Renal pelvis (tissue), 12 donors: Measurements from ENCODE around the gene CERT1. TPM values are rescaled to one million over a fixed set of nuclear protein-coding genes. Genes with fewer than 3 reads are reported as not detected.
"Not testable (repeated sequence)": the region's sequence is repeated elsewhere in the genome, so short reads cannot be mapped to it uniquely, and the experiment has no call there.

Source experiments
- DNase-seq: peaks from one replicate; pipeline ENCODE4 v3.0.0-alpha.2; 2013
- long read RNA-seq, 16 experiments: transcript quantifications; one replicate each; lab custom pipeline, GENCODE V29; 2026
- polyA plus RNA-seq, 3 donors: library from polyadenylated mRNA; unstranded; fragments of 120-200 nt; gene quantifications; one replicate each; pipeline ENCODE4 v1.2.1, GENCODE V29; 2013; ENCODE audit not compliant: insufficient read length in 3 of 3

The CERT1 gene
- 10 to 100 TPM; 52.0 to 57.2 (median 57.1) TPM for polyA plus RNA-seq
- long read RNA-seq, donor 1, partial matches to known transcripts, result 166 of 175 reads
- long read RNA-seq, donor 1, other reads (novel, unspliced or antisense), result 5 of 175 reads
- long read RNA-seq, donor 2, full-length matches to known transcripts, result 7 of 7 reads
- long read RNA-seq, donor 2, partial matches to known transcripts, result 0 of 7 reads
- long read RNA-seq, donor 2, other reads (novel, unspliced or antisense), result 0 of 7 reads
- long read RNA-seq, donor 3, partial matches to known transcripts, result 117 of 121 reads
- long read RNA-seq, donor 3, other reads (novel, unspliced or antisense), result 0 of 121 reads
- long read RNA-seq, donor 4, partial matches to known transcripts, result 15 of 22 reads
- long read RNA-seq, donor 4, other reads (novel, unspliced or antisense), result 0 of 22 reads
- long read RNA-seq, donor 5, partial matches to known transcripts, result 0 of 5 reads
- long read RNA-seq, donor 5, other reads (novel, unspliced or antisense), result 0 of 5 reads
- long read RNA-seq, donor 6, transcript COL4A3BP-222 (17 exons, 3,154 nt), result major isoform, 5 of 8 reads
- long read RNA-seq, donor 6, partial matches to known transcripts, result 0 of 8 reads
- long read RNA-seq, donor 6, other reads (novel, unspliced or antisense), result 0 of 8 reads
- long read RNA-seq, donor 7, transcript COL4A3BP-222 (17 exons, 3,154 nt), result major isoform, 9 of 15 reads
- long read RNA-seq, donor 7, partial matches to known transcripts, result 5 of 15 reads
- long read RNA-seq, donor 7, other reads (novel, unspliced or antisense), result 0 of 15 reads
- long read RNA-seq, donor 8, partial matches to known transcripts, result 0 of 4 reads
- long read RNA-seq, donor 8, other reads (novel, unspliced or antisense), result 0 of 4 reads
- long read RNA-seq, donor 9, partial matches to known transcripts, result 0 of 6 reads
- long read RNA-seq, donor 9, other reads (novel, unspliced or antisense), result 0 of 6 reads
- long read RNA-seq, donor 10, transcript COL4A3BP-222 (17 exons, 3,154 nt), result major isoform, 7 of 12 reads
- long read RNA-seq, donor 10, partial matches to known transcripts, result 0 of 12 reads
- long read RNA-seq, donor 10, other reads (novel, unspliced or antisense), result 0 of 12 reads
- long read RNA-seq, donor 11, partial matches to known transcripts, result 0 of 3 reads
- long read RNA-seq, donor 11, other reads (novel, unspliced or antisense), result 0 of 3 reads
- long read RNA-seq, donor 12, full-length matches to known transcripts, result 12 of 78 reads
- long read RNA-seq, donor 12, partial matches to known transcripts, result 66 of 78 reads
- long read RNA-seq, donor 12, other reads (novel, unspliced or antisense), result 0 of 78 reads
- long read RNA-seq, donor 13, partial matches to known transcripts, result 0 of 4 reads
- long read RNA-seq, donor 13, other reads (novel, unspliced or antisense), result 0 of 4 reads
- long read RNA-seq, donor 14, transcript COL4A3BP-222 (17 exons, 3,154 nt), result major isoform, 8 of 58 reads
- long read RNA-seq, donor 14, partial matches to known transcripts, result 46 of 58 reads
- long read RNA-seq, donor 14, other reads (novel, unspliced or antisense), result 0 of 58 reads
- long read RNA-seq, donor 15, transcript COL4A3BP-222 (17 exons, 3,154 nt), result major isoform, 7 of 51 reads
- long read RNA-seq, donor 15, partial matches to known transcripts, result 40 of 51 reads
- long read RNA-seq, donor 15, other reads (novel, unspliced or antisense), result 0 of 51 reads
- long read RNA-seq, donor 16, partial matches to known transcripts, result 0 of 7 reads
- long read RNA-seq, donor 16, other reads (novel, unspliced or antisense), result 0 of 7 reads

GRCh38 chr5:75511435-75512382 is at the start of gene CERT1, which contains the start of gene POLK:
Gene CERT1, minus strand, starts transcription at chr5:75511629. Its CDS starts 422 bp downstream, at chr5:75511207.
Gene POLK, plus strand, starts transcription at chr5:75511891.
- peak; percentile 99 for DNase-seq

- not testable (repeated sequence) for DNase-seq
Measured at GRCh38 chr5:75560655-75561054, 49.2 kb upstream of the CERT1 start.

GRCh38 chr5:75558981-75559632 is 47.7 kb upstream of the CERT1 start:
- no peak for DNase-seq

GRCh38 chr5:75558221-75558620 is 46.8 kb upstream of the CERT1 start:
- DNase-seq, result no peak

GRCh38 chr5:75553358-75553757 is 41.9 kb upstream of the CERT1 start:
- no peak for DNase-seq

GRCh38 chr5:75552764-75553163 is 41.3 kb upstream of the CERT1 start:
- DNase-seq, result no peak

- DNase-seq, result no peak
Measured at GRCh38 chr5:75551471-75551870, 40.0 kb upstream of the CERT1 start.

- no peak for DNase-seq
Measured at GRCh38 chr5:75550597-75550996, 39.2 kb upstream of the CERT1 start.

- DNase-seq, result no peak
Measured at GRCh38 chr5:75547812-75548211, 36.4 kb upstream of the CERT1 start.

GRCh38 chr5:75546830-75547229 is 35.4 kb upstream of the CERT1 start:
- DNase-seq, result no peak

- no peak for DNase-seq
Measured at GRCh38 chr5:75545131-75545530, 33.7 kb upstream of the CERT1 start.

GRCh38 chr5:75538211-75538610 is 26.8 kb upstream of the CERT1 start:
- DNase-seq, result no peak

GRCh38 chr5:75536694-75537360 is 25.4 kb upstream of the CERT1 start:
- no peak for DNase-seq

- DNase-seq, result no peak
Measured at GRCh38 chr5:75536147-75536546, 24.7 kb upstream of the CERT1 start.

- no peak for DNase-seq
Measured at GRCh38 chr5:75534734-75535133, 23.3 kb upstream of the CERT1 start.

- not testable (repeated sequence) for DNase-seq
Measured at GRCh38 chr5:75533716-75534115, 22.3 kb upstream of the CERT1 start.

GRCh38 chr5:75532190-75532589 is 20.8 kb upstream of the CERT1 start:
- DNase-seq, result no peak

- DNase-seq, result no peak
Measured at GRCh38 chr5:75529185-75529584, 17.8 kb upstream of the CERT1 start.
